Erythroblast (primary cell): Measurements from ENCODE around the gene EGFLAM.

Experiments used
- GATA1 ChIP-seq: IDR thresholded peaks from 2 replicates; pipeline ENCODE4 v1.6.1; 2011; ENCODE audit warnings: low read depth, mild to moderate bottlenecking, control low read depth, low read length, moderate library complexity
- POLR2A ChIP-seq: IDR thresholded peaks from 2 replicates; pipeline ENCODE4 v1.6.1; 2011; ENCODE audit warnings: mild to moderate bottlenecking, low read length

DNA sequence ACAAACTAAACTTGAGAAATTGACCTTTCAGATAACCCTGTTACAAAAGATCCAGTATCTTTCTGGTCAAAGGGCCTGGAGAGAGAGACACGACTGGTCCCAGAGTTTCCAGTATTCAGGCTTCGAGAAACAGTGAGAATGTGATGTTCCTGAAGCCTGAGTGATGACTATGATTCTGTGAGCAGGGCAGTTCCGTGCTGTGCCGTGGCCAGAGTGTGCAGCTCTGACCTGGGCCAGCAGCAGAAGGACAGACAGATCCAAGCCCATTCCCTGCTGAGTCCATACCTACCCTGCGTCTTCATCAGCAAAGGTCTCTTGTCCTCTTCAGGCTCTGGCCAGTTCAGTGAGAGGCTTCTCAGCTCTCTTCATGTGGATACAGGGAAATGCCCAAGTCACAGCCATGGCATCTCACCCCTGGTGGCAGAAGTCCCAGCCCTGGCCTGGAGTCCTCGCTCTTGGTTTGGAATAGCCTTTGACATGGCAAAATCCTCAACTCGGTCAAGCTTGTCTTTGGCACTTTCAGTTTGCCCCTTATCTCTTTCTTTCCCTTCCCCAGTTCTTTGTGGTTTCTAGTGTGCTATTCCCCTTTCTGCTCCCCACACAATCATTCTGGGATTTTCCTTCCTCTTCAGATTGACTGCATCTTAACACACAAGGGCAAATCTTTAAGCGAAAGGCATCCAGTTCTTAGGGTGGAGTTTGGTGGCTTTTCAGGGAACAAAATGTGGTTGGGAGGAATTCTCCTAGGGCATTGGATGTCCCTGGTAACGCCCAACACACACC lies 190.4 kb downstream of the EGFLAM start:
- TF ChIP-seq POLR2A: no peak
- no peak for TF ChIP-seq GATA1
